ENCODE data around the gene FBXO30. TPM values are rescaled to one million over a fixed set of nuclear protein-coding genes. Genes with fewer than 3 reads are reported as not detected.

FBXO30 gene
- polyA plus RNA-seq, 1 experiment: 3.5 TPM

DNA sequence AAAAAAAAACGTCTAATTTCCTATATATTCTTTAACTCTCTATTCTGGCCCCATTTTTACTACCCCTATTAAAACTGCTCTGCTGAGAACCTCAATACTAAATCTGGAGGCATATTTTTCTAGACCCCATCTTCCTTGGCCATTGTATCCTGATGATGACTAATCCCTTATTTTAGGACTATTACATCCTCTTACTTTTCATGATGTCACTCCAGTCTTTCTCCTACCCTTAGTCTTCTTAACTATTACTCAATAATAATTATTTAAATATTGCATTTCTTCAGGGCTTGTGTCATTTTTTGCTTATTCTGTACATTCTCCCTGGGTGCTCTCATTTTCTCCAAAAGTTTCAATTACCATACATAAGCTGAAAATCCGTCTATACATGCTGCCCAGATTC is 6.4 kb downstream of the FBXO30 start:
- no peak overlapping the region for H3K4me3 ChIP-seq (ENCODE audit: low read depth, low read length)
- ChIA-PET POLR2A (no interaction called here), CTCF (no interaction called here)
- TF ChIP-seq, protein P1, sequence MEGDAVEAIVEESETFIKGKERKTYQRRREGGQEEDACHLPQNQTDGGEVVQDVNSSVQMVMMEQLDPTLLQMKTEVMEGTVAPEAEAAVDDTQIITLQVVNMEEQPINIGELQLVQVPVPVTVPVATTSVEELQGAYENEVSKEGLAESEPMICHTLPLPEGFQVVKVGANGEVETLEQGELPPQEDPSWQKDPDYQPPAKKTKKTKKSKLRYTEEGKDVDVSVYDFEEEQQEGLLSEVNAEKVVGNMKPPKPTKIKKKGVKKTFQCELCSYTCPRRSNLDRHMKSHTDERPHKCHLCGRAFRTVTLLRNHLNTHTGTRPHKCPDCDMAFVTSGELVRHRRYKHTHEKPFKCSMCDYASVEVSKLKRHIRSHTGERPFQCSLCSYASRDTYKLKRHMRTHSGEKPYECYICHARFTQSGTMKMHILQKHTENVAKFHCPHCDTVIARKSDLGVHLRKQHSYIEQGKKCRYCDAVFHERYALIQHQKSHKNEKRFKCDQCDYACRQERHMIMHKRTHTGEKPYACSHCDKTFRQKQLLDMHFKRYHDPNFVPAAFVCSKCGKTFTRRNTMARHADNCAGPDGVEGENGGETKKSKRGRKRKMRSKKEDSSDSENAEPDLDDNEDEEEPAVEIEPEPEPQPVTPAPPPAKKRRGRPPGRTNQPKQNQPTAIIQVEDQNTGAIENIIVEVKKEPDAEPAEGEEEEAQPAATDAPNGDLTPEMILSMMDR (IDR thresholded peaks at IDR 0.05; ENCODE audit: insufficient read depth, low read depth, low read length): no peak
- DNase-seq (ENCODE audit: low read depth): no peak
- no peaks in the 10 kb centered on the region; the same call in 1 of the 2 replicates for H3K36me3 ChIP-seq (ENCODE audit: control insufficient read depth, insufficient read depth, low read length)
- H3K27me3 ChIP-seq (ENCODE audit: control insufficient read depth, insufficient read depth, low read length): no peaks in the 10 kb centered on the region

DNA sequence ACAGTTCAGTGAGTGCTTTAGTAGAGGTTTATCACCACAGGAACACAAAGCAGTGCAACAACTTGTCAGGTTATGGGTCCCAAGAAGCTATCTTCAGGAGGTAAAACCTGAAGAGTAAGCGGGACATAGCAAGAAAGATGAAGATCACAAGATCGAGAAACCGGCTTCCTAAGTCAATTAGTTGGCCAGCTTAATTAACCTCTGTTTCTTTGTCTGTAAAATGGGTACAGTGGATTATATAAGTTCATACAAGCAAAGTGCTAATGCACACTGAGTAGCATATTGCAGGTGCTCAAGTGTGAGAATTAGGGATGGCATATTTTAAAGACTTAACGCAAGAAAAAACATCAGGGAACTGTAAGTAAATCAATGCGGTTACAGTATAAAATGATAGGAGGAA is 12.5 kb downstream of the FBXO30 start:
- POLR2A ChIA-PET: no interaction called here
- Histone ChIP-seq H3K27me3 (ENCODE audit: control insufficient read depth, insufficient read depth, low read length) (no peaks in the 10 kb centered on the region), H3K4me3 (ENCODE audit: low read depth, low read length) (no peak overlapping the region), H3K36me3 (ENCODE audit: control insufficient read depth, insufficient read depth, low read length) (no peaks in the 10 kb centered on the region; the same call in 1 of the 2 replicates)
- TF ChIP-seq, protein P1 (IDR thresholded peaks at IDR 0.05; ENCODE audit: insufficient read depth, low read depth, low read length): no peak
- CTCF ChIA-PET: no interaction called here
- DNase-seq (ENCODE audit: low read depth): no peak

DNA sequence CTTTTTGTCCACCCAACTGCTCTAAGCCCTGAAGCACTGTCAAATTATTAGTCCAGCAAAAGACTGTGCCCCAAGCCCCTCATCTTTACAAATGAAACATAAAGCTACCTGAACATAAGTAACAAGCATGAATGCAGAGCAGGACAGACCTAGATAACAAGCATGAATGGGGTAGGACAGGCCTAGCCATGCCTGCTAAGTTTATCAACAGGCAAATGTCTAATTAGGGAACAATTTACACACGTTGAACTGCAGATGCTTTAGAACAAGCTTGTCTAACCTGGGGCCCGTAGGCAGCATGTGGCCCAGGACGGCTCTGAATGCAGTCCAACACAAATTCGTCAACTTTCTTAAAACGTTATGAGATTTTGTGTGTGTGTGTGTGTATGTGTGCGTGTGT is 13.6 kb downstream of the FBXO30 start:
- ChIA-PET POLR2A (no interaction called here), CTCF (no interaction called here)
- H3K27me3 ChIP-seq (ENCODE audit: control insufficient read depth, insufficient read depth, low read length): no peaks in the 10 kb centered on the region
- H3K36me3 ChIP-seq (ENCODE audit: control insufficient read depth, insufficient read depth, low read length): no peaks in the 10 kb centered on the region; the same call in 1 of the 2 replicates
- H3K4me3 ChIP-seq (ENCODE audit: low read depth, low read length): no peak overlapping the region
- DNase-seq (ENCODE audit: low read depth): no peak
- TF ChIP-seq, protein P1 (IDR thresholded peaks at IDR 0.05; ENCODE audit: insufficient read depth, low read depth, low read length): no peak

DNA sequence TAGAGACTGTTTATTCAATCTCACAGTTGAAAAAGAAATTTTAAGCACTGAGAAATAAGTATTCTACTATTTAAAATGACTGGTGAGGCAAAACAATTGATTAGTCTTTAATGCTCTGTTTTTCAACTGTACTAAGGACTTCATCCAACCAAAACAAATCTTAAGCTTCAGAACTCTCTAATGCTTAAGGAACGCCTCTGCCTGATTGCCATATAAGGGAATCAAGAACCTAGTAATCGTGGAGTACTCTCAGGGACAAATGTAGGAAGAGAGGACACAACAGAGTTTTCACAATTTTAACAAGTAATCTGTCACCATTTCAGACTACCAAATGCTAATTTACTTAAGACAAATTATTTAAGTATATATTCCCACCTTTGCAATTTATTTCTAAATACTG is 16.1 kb downstream of the FBXO30 start:
- DNase-seq (ENCODE audit: low read depth): no peak
- CTCF ChIA-PET: no interaction called here

DNA sequence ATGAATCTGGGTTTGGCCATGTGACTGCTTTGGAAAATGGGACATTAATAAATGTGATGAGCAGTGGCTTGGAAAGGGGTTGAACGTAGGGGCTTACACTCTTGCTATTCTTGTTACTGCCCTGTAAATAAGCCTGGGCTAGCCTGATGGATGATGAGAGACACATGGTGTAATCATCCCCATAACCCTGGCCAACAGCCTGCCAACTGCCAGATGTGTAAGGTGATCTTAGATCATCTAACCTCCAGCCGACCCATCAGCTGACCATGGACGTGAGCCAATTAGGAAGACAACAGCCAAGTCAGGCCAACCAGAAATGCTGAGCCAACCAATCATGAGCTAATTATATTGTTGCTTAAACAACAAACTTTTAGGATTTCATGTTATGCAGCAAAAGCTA is 25.2 kb downstream of the FBXO30 start:
- ChIA-PET POLR2A (no interaction called here), CTCF (no interaction called here)
- Histone ChIP-seq H3K4me3 (ENCODE audit: low read depth, low read length) (no peak overlapping the region), H3K36me3 (ENCODE audit: control insufficient read depth, insufficient read depth, low read length) (no peaks in the 10 kb centered on the region), H3K27me3 (ENCODE audit: control insufficient read depth, insufficient read depth, low read length) (no peaks in the 10 kb centered on the region)
- TF ChIP-seq, protein P1 (IDR thresholded peaks at IDR 0.05; ENCODE audit: insufficient read depth, low read depth, low read length): no peak
- no peak for DNase-seq (ENCODE audit: low read depth)

More for the DNA sequence above, 16.1 kb downstream of the FBXO30 start:
- POLR2A ChIA-PET: no interaction called here
- no peaks in the 10 kb centered on the region for H3K36me3 ChIP-seq (ENCODE audit: control insufficient read depth, insufficient read depth, low read length)
- TF ChIP-seq, protein P1 (IDR thresholded peaks at IDR 0.05; ENCODE audit: insufficient read depth, low read depth, low read length): no peak
- no peak overlapping the region for H3K4me3 ChIP-seq (ENCODE audit: low read depth, low read length)
- H3K27me3 ChIP-seq (ENCODE audit: control insufficient read depth, insufficient read depth, low read length): no peaks in the 10 kb centered on the region

Data from BJ (cell line).